TTC549 (cell line): ENCODE data around the gene TAOK3.
"Not testable (repeated sequence)": the region's sequence is repeated elsewhere in the genome, so short reads cannot be mapped to it uniquely, and the experiment has no call there.

Source experiments
- FAIRE-seq: peaks from 2 replicates; lab custom pipeline; 2012; peaks lifted over from hg19 to GRCh38; lab: Jason Lieb, UNC

The TAOK3 gene

DNA sequence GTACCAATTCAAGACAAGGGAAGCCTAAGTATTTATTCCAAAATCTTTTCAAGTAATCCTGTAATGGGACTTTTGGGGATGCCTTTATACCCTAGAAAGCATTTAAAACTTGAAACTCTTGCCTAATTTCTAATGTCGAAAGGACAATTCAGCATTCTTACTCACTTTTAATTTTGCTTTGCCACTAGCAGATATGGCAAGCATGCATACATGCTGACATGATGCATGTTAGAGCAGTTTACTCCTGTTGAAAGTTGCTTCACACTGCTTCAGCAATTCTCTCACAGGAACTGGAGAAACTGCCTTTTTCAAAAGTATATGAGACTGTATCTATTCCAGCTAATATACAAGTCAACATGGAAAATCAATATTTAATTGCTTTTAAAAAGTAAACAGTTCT lies 79.9 kb downstream of the TAOK3 start:
- FAIRE-seq, result no peak

DNA sequence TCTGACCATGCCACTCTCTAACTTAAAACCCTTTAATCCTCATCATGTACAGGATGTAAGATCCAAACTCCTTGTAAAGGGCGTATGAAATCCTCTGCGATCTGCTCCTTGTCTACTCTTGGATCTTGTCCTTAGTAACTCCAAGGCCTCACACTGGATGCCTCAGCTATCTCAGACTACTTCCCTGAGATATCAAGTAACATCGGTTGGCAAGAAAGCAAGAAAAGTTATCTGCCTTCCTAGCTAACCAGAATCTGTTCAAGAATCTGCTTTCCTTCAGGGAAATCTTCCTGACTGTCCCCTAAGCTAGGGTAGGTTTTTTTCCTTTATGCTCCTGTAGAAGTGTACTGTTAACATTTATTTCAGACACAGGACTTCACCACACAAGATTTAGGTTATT lies 82.6 kb downstream of the TAOK3 start:
- FAIRE-seq, result no peak

DNA sequence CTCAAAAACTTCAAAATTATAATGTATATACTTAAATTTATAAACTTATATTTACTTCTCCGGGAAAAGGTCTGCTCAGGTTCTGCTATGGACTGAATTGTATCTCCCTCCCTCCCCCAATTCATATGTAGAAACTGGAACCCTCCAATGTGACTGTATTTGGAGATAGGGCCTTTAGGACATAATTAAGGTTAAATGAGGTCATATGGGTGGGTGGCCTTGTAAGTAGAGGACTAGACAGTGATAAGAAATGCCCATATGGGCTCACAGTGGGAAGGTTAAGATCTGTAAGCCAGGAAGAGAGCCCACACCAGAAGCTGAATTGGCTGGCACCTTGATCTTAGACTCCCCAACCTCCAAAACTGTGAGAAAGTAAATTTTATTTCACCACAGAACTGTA lies 84.5 kb downstream of the TAOK3 start:
- FAIRE-seq, result no peak

DNA sequence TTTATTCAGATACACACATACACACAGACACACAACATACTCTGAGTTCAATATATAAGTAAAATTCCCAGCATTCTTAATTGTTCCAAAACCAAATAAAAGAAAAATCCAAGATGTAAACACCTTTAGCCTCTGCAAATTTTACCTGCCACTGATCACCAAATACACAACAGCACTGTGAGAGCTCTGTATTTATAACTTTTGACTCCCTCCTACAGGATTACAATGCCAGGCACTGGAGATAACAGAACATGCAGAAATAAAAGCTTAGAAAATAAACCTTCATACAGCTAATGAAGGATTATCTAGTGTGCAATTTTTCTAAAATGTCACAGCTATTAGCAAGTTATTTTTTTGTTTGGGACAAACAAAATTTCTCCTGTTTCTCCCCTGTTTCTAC lies 85.0 kb downstream of the TAOK3 start:
- no peak for FAIRE-seq

DNA sequence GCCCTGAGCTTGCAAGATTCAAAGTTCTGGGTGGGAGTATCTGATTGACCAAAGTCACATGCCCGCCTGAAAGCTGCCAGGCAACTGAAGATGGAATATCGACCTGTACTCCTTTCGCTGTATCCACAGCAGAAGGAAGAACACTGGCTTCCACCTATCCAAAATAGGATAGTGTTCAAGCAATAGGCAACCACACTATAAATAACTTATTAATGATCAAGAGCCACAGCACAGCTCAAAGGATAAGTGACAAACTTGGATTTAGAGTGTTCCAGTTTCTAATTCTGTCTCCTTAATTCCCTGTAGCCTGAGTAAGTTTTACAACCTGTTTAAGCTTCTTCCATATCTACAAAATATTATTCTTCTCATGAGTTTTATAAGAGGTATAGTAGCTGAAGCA lies 89.9 kb downstream of the TAOK3 start:
- FAIRE-seq, result no peak

DNA sequence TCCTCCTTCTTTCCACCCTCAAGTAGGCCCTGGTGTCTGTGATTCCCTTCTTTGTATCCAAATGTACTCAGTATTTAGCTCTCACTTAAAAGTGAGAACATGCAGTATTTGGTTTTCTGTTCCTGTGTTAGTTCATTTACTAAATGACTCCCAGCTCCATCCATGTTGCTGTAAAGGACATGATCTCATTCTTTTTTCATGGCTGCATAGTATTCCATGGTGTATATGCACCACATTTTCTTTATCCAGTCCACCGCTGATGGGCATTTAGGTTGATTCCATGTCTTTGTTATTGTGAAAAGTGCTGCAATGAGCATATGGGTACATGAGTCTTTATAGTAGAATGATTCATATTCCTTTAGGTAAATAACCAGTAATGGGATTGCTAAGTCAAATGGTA lies 94.4 kb downstream of the TAOK3 start:
- FAIRE-seq, result not testable (repeated sequence)

DNA sequence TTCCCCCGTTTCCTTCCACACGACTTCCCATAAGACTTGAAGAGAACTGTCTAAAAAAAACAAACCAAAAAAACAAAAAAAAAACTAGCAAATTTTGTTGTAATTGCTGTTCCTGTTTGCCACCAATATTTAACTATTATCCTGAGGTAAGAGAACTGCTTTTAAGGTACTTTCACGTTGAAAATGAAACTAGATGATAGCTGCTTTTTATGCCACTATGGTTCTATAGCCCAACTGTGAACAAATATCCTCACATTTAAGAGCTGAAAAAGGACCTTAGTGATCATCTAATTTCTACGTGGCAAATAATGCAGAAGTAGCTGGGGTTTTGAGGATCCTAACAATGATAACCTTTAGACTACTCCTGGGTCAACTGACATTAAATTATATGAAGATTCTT lies 98.6 kb downstream of the TAOK3 start:
- FAIRE-seq, result no peak

DNA sequence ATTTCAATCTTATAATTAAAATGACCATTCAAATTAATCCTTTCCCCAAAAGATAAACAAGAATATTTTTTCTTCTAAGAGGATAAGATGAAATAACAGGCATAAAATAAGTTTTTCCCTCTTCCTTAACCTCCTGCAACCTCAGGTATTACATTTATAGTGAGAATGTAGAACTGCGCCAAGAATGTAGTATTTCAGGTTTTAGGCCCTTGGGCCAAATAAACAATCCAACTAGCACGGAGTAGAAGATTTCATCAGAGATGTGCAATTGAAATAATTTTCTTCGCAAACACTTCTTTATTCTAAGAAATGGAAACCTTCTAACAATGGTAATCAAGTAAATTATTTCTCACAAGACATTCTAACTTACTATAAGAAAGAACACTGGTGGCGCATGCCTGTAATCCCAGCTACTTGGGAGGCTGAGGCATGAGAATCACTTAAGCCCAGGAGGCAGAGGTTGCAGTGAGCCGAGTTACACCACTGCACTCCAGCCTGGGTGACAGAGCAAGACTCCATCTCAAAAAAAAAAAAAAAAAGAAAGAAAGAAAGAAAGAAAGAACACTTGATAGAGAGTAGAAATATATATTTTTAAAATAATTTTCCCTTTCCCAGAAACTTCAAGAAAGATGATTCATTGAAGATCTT lies 100.8 kb downstream of the TAOK3 start:
- FAIRE-seq, result no peak

DNA sequence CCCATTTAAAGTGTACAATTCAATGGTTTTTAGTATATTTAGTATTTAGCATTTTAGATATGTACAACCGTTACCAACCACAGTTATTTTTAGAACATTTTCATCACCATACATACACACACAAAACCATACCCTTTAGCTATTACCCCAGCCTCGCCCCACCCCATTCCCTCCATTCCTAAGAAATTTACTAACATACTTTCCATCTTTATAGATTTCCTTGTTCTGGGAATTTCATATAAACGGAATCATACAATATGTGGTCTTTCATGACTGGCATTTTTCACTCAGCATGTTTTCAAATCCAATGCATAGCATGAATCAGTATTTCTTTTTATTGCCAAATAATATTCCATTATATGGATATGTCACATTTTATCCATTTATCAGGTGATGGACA lies 101.5 kb downstream of the TAOK3 start:
- FAIRE-seq, result no peak

DNA sequence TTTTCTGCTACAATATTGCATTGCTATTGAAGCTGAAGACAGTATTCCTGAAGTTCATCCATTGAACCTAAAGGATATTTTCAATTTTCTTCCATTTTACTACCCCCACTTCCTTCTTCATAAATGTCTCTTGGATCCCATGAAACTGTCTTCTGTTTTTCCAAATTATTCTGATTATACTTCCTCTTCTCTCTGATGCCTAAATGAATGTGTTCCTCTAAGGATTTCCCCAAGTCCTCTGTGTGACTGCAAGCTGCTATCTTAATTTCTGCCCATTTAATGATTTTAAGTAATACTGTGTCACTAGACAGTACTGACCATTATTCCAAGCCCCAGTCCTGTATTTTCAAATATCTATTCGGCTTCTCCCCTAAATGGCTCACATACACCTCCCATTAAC lies 102.9 kb downstream of the TAOK3 start:
- no peak for FAIRE-seq

DNA sequence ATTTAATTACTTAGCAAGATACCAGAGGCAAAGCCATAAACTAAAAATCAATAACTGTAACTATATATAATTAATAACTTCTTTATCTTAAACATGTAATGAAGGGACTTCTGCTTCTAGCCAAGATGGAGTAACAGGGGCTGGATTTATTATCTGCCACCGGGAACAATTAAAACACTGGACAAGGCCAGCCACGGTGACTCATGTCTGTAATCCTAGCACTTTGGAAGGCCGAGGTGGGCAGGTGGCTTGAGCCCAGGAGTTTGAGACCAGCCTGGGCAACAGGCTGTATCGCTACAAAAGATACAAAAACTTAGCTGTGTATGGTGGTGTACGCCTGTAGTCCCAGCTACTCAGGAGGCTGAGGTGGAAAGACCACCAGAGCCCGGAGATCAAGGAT lies 113.6 kb downstream of the TAOK3 start:
- FAIRE-seq, result no peak

DNA sequence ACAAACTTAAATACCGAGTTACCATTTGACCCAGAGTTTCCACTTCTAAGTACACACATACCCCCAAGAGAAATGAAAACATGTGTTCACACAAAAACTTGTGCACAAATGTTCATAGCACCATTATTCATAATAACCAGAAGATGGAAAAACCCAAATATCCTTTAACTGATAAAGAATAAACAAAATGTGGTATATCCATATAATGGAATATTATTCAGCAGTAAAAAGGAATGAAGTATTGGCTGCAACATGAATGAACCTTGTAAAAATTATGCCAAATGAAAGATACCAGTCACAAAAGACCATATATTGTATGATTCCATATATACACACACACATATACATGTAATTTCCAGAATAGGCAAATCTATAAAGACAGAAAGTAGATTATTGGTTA lies 116.4 kb downstream of the TAOK3 start:
- no peak for FAIRE-seq

DNA sequence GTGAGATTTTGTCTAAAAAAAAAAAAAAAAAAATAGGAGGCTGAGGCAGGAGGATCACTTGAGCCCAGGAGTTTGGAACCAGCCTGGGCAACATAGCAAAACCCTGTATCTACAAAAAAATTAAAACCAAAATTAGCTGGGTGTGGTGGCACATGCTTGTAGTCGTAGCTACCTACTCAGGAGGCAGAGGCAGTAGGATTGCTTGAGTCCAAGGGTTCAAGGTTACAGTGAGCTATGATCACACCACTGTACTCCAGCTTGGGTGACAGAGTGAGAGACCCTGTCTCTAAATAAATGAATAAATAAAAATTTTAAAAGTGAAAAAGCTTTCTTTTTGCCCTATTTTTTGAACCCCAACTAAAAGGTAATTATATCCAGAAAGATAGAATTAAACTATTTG lies 123.2 kb downstream of the TAOK3 start:
- FAIRE-seq, result no peak

DNA sequence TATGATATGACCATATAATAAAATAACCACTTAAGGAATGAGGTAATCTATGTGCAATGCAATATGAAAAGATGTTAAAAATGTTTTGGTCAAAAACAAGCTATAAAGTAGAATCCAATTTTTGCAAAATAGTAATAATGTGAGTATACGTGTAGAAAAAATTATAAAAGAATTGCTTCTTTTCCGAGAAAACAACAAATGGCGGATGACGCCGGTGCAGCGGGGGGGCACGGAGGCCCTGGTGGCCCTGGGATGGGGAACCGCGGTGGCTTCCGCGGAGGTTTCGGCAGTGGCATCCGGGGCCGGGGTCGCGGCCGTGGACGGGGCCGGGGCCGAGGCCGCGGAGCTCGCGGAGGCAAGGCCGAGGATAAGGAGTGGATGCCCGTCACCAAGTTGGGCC lies 126.8 kb downstream of the TAOK3 start:
- FAIRE-seq, result not testable (repeated sequence)

DNA sequence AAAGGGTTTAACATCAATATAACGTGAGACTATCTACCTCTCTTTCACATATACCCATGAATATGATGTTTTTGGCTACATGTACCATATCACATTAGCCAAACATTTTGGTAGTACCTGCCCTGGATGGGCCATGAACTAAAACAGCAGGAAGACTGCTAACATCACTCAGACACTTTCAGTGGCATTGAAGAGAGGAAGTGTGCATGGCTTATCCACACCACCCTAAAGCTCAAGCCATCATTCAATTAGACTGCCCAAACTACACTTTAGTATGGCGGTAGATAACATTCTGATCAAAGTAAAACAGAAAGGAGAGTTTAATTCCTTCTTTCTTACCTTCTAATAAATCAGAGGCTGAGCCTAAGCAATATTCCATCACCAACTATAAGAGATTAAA lies 133.8 kb downstream of the TAOK3 start:
- no peak for FAIRE-seq

DNA sequence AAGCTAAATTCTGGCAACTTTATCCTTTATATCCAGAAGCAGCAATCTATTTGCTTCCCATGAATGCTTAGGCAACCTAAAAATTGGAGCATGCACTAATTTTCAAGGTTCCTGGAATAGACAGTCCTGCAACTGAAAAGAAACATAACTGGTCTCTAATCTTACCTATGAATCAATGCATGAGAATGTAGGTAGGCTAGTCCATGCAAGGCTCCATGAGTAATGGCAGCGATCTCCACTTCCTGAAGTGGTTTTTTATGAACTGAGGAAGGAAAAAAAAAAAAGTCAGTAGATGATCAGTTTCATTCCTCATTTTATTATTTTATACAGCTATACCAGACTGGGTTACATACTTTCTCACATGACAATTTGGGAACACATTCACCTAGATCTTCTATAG lies 134.8 kb downstream of the TAOK3 start:
- no peak for FAIRE-seq

DNA sequence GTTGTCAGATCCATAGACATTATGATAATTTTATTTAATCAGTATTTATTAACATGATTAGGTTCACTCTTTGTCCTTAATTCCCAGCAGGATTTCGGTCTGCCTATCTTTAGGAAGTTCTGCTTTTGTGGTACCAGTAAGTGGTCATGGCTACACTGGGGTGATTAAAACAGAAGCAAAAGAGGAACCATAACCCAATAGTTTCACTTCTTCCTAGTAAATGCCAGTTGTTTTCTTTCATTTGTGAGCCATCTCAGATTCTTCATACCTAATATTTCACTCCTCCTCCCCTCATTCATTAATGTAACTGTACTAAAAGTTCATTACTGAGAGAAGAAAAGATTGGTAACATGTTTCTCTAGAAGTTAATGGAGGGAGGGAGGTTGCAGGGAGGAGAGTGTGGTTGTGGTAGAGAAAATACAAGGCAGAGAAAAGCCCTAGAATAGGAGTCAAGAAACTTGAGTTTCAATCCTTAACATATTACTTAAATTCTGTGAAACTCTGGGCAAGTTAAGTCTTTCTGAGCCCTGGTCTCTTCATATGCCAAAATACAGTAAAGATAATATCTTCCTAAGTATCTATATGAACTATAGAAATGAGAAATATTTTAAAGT lies 135.5 kb downstream of the TAOK3 start:
- FAIRE-seq, result no peak

DNA sequence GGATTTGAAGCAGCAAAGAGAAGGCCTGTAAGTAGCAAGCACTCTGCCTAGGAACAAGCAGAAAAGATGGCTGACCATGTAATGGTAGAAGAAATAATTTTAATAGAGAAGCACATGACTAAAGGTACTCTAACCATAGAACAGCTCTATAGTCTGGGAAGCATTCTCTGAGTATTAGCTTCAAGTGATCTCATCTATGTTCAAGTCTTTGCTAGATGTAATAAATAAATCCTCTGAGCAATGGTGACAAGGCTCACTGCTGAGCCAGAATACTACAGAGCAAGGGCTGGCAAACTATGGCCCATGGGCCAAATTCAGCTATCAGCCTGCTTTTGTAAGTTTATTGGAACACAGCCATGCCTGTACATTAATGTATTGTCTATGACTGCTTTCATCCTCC lies 152.0 kb downstream of the TAOK3 start:
- FAIRE-seq, result no peak

DNA sequence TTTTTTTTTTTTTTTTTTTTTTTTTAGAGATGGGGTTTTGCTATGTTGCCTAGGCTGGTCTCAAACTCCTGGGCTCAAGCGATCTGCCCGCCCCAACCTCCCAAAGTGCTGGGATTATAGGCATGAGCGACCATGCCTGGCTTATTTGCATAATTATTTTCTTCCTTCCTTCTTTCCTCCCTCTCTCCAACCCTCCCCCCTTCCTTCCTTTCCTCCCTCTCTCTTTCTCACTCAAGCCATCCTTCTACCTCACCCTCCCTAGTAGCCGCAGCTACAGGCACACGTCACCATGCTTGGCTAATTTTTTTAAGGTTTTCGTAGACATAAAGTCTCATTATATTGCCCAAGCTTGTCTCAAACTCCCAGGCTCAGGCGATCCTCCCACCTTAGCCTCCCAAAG lies 152.9 kb downstream of the TAOK3 start:
- no peak for FAIRE-seq

DNA sequence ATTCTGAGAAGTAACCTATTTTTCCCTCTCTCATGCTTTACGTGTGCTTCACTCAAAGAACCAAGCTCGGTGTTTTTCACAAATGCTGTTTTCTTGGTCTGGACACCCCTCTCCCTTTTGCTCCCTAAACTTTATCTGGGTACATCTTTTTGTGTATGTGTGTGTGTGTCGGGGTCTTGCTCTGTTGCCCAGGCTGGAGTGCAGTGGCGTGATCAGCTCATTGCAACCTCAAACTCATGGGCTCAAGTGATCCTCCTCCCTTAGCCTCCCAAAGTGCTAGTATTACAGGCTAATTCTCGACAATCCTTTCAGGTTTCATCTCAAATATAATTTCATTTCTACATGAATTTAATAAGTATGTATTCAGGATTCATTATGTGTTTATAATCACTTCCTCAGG lies 153.6 kb downstream of the TAOK3 start:
- no peak for FAIRE-seq

DNA sequence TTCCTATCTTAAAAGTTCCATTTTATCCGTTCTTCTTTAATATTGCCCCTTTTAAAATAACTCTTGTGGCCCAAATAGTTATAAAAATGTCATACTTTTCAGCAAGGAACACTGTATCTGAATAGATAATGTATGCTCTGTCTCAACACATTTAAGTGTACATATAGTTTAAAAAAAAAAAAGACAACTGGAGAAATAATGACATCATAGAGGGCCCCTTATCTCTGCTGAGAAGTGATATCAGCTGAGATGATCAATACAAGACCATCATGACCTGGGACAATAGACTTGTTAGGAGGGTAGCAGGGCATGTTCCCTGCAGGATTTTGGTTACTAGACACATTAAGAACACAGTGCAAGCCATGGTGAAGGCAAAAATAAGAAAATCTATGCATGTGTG lies 159.3 kb downstream of the TAOK3 start:
- no peak for FAIRE-seq

DNA sequence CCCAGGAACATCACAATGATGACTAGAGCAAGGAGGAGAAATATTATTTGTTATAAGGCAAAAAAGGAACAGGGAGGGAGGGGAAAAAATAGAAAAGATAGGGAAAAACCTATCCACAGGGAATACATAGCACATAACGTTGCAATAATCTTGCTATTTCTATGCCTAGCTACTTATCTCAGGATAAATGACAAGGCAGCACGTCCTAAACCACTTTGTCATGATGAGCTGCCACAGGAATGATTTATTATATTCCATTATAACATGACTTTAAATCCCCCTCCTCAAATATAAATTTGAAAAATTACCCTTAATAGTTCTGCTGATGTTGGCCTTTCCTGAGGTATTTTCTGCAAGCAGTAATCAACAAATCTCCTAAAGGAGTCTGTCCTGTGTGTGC lies 160.1 kb downstream of the TAOK3 start:
- FAIRE-seq, result no peak

DNA sequence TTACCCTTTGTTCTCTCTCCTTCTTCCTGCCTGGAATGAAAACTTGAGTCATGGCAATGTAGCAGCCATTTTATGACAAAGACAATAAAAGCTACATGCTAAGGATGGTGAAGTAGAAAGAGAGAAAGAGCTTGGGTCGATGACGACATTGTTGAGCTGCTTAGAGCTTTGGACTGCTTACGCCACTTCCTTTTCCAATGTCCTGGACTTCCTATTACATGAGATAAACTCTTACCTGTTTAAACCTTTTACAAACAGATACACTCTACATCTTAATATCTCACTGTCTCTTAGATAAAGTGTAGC lies 166.6 kb downstream of the TAOK3 start:
- FAIRE-seq, result no peak

DNA sequence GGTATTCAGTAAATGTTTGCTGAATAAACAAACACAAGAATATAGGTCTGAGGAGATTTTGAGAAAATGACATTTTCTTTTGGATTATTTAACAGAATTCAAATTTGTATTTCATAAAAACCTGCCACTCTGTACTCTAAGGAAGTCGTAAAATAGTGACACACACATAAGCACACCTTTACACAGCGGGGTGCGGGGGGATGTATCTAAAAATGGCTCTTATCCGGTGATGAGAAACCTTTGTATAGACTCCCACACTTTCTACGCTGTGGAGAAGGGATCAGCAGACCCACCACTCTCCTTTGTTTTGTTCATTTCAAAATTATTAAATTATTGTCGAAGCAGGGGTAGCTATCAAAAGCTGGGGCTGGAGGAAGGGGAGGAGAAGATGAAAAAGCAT lies 178.7 kb downstream of the TAOK3 start:
- FAIRE-seq, result no peak

DNA sequence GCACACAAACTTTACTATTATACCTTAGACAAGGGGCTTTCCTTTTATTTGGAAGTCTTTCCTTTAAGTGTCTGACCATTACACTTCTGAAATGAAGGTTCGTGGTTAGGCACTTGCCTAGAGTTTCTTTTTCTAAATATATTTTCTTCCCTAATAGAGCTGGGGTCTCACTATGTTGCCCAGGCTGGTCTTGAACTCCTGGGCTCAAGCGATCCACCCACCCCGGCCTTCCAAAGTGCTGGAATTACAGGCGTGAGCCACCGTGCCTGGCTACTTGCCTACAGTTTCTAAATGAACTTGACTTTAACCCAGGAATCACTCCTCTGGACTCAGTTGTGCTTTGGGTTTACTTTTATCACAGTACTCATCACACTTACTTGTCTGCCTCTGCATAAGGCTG lies 179.2 kb downstream of the TAOK3 start:
- FAIRE-seq, result no peak
